GM19467 (cell line): ENCODE data around the gene FEN1.
A peak's percentile ranks its signal among the peaks of the same experiment; 100 is the strongest.

ENCODE experiments used
- ATAC-seq: cut with Tn5 transposase; IDR thresholded peaks from one replicate; pipeline ENCODE4 v1.9.1; 2021; ENCODE audit warnings: mild to moderate bottlenecking, moderate library complexity; ENCODE audit not compliant: unreplicated experiment

Gene FEN1

DNA sequence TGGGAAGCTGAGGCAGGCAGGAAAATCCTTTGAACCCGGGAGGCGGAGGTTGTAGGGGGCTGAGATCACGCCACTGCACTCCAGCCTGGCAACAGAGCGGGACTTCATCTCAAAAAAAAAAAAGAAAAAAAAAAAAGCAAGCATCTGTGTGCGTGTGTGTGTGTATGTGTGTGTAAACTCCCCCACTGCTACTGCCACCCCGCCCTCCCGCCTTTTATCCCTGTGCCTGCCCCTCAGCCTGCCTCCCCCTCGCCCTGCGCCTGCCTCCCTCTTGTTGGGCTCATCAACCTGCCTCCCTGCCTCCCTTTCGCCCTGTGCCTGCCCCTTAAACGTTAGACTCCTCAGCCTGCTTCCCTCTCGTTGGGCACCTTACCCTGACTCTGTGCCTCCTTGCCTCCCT is 18.3 kb upstream of the FEN1 start:
- ATAC-seq = no peak

DNA sequence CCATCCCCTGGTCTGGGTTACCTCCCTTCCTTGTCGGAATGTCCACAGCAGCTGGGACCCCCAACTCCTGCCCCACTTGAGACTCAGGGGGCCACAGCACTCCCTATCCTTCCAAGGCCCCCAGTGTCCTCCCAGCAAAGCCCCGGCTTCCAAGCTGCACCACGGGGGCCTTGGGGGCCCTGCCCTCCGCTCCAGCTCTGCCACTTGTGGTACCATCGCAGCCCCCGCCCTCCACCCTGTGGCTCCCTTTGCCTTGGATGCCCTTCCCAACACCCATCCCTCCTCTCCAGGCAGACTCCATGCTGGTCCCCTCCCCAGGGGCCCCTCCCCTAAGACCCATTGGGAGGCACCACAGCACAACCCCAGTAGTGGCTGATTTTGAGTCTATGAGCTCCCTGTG is 17.6 kb upstream of the FEN1 start:
- ATAC-seq = no peak

DNA sequence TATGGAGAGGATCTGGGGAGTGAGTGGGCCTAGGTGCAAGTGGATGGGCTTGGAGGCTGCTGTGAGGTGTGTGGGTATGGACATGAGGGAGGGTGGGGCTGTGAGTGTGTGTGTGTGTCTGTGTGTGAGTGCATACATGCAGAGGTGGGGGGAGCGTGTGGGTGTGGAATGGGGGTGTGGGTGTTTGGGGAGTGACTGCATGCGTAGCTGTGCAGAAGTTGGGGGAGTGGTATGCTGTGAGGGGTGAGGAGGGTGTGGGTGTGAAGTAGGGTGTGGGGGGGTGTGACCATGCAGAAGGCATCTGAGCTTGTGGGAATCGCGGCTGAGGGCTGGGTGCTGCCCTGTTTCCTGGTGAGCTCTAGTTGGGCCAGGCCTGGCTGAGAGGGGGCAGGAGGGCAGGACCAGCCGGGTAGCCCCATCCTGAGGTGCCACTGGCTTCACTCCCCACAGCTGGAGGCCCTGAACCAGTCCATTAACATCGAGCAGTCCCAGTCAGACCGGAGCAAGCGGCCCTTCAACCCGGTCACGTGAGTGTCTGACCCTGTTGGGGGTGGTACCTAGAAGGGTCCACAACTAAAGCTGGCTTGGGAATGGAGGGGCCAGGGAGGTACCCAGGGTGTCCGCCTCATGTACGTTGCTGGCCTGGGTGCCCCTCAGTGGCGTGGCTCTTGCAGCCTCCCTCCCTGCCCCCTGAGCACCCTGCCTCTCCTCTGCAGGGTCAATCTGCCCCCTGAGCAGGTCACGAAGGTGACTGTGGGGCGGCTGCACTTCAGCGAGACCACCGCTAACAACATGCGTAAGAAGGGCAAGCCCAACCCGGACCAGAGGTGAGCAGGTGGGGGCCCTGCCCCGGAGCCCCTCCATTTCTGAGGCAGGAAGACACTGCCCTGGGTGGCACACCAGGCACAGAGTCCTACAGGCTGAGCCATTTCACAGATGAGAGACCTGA is 16.8 kb upstream of the FEN1 start:
- no peak for ATAC-seq

DNA sequence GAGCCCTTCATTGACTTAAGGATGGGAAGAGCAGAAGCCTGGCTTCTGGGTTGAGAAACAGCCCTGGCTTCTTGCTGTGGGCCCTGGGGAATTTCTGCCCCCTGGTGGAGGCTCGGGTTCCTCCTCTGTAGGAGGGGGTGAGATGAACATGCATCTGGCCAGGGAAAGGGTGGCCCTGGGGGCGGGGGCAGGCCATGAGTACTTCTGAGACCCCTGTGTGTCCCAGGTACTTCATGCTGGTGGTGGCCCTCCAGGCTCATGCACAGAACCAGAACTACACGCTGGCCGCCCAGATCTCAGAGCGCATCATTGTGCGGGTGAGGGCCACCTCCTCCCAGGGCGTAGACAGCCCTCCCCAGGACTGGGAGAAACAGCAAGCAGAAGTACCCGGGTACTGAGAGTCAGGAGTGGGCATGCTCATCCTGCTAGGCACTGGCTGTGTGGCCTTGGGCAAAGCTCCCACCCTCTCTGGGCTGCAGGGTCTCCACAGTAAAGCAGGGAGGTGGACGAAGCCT is 16.1 kb upstream of the FEN1 start:
- peak; percentile 53 for ATAC-seq

DNA sequence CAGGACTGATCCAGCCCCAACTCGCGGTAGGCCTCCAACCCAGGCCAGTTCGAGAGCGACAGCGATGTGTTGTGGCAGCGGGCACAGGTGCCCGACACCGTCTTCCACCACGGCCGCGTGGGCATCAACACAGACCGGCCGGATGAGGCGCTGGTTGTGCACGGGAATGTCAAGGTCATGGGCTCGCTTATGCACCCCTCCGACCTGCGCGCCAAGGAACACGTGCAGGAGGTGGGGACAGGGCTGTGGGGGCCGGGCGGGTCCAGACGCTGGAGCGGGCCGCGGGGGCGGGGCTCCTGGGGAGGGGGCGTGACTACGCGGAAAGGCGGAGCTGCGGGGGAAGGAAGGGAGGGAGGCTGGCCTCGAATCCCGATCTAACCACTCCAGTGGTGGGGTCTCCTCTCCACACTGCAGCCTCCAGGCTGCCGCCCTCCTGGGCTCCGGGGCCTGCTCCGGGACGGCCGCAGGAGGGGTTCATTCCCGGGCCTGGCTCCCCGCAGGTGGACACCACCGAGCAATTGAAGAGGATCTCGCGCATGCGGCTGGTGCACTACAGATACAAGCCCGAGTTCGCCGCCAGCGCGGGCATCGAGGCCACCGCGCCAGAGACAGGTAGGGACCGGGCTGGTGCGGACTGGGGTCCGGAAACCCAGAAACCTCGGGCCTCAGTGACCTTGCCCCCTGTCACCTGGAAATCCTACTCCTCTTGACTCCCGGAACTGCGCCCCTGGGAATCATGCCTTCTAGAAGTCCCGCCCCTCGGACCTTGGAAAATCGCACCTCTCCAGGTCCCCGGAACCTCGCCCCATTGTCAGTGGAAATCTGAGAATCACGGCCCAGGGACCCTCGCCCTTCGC is 15.2 kb upstream of the FEN1 start:
- ATAC-seq = no peak

DNA sequence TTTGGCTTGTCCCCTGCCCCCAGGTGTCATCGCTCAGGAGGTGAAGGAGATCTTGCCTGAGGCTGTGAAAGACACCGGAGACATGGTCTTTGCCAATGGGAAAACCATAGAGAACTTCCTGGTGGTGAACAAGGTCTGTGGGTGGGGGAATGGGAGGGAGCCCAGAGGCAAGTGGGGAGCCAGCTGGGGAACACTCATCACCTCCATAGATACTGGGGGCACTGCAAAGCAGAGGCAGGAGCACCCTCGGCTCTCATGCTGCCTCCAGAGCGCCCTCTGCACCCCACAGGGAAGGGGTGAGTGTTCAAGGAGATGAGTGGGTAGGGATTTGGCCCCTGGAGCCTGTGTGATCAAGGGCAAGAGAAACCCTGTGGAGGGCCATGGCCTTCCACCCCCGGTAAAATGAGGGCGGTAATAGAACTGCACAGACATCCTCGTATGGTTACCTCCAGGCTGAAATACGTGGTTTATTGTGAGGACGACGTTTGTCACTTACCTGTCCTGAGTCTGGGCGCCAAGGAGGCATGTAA is 14.3 kb upstream of the FEN1 start:
- ATAC-seq = no peak

DNA sequence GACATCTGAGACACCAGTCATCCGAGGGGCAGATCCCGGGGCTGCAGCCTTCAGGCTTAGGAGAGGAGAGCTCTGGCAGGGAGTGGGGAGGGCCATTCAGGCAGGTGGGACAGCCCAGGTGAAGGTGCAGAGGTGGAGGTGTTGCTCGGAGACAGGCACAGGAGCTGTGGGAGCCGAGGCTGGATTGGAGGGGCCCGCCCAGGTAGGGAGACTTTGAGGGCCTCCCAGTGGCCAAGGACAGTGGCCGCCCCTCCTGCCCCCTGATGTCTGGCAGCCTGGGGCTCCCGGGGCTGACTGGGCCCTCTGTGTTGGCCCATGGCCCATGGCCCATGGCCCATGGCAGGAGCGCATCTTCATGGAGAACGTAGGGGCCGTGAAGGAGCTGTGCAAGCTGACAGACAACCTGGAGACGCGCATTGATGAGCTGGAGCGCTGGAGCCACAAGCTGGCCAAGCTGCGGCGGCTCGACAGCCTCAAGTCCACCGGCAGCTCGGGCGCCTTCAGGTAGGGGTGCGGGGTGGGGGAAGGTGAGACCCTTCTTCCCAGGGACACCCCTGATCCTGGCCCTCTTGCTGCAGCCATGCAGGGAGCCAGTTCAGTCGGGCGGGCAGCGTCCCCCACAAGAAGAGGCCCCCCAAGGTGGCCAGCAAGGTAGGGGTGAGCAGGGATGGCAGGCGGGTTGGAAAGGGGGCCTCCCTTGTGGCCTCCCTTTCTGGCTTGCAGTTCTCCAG is 13.6 kb upstream of the FEN1 start:
- no peak for ATAC-seq

DNA sequence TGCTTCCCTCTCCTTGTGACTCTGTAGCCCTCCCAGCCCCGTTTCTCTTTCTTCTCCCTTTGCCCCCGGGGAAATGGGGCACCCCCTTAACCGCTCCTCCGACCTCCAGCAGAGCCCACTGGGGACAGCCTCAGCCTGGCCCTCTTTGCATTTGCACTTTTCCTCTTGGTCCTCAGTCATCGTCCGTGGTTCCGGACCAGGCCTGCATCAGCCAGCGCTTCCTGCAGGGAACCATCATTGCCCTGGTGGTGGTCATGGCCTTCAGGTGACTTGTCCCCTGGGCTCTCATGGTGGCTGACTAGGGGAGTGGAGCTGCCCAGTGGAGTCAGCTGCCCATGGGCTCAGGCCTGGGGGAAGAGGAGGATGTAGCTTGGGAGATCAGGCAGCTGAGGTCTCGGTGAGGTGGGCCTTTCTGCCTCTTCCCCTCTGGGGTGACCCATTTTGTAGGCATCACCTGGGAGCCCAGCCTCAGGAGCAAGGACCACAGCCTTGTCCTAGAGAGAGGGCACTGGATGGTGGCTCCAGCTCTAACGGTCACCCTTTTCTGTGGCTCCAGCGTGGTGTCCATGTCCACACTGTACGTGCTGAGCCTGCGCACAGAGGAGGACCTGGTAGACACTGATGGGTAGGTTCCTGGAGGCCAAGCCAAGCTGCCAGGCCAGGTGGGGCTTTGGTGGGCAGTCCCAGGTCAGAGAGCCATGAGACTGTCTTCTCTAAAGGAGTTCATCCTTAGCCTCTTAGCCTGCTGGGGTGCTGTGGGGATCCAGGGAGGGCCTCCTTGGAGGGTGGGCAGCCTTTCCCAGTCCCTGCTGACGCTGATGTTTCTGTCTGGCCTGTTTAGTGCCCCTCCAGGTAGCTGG is 12.8 kb upstream of the FEN1 start:
- no peak for ATAC-seq

DNA sequence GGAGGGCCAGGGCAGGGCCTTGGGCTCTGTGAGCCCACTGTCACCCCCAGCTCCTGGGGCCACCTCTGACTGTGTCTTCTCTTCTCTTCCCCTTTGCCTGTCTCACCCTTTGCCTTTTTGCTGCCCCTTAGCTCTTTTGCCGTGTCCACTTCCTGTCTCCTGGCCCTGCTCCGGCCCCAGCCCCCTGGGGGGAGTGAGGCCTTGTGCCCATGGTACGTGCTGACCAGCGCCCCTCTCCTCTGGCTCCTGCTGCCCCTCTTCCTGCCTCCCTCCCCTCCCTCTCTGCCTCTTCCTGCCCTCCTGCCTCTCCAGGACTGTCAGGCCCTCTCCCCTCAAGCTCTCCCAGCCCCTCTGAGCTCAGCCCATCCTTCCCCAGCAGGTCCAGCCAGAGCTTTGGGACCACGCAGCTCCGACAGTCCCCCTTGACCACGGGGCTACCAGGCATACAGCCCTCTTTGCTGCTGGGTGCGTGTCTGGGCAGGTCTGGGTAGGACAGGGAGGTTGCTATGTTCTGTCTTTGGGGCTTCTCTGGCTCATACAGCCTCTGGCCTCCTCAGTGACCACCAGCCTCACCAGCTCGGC is 12.0 kb upstream of the FEN1 start:
- ATAC-seq = no peak

DNA sequence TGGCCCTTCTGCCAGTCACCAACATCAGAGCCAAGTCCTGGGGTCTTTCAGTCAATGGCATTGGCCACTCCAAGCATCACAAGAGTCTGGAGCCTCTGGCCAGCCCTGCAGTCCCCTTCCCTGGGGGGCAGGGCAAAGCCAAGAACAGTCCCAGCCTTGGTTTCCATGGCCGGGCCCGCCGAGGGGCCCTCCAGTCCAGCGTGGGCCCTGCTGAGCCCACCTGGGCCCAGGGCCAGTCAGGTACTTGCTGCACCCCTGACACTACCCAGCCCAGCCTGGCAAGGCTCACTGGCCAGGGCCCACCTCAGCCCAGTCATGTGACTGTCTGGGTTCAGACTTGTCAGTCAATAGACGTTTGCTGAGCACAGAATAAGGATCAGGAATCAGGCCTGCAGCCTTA is 11.1 kb upstream of the FEN1 start:
- no peak for ATAC-seq

DNA sequence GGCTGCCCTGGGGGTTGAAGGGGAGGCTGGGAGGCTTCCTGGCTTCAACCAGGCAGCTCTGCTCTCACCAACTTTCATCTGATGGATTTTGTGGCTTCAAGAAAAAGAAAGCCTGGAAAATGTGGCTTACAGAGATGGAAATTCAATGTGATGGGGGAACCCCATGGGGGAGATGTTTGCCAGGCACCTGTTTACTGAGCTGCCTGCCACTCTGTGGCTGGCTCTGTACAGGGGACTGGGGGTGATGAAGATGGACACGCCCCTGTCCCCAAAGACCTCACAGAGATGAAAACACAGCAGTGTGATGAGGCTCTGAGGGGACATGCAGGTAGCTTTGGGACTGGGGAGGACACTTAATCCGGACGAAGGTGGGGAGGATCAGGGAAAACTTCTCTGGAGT is 10.4 kb upstream of the FEN1 start:
- no peak for ATAC-seq

DNA sequence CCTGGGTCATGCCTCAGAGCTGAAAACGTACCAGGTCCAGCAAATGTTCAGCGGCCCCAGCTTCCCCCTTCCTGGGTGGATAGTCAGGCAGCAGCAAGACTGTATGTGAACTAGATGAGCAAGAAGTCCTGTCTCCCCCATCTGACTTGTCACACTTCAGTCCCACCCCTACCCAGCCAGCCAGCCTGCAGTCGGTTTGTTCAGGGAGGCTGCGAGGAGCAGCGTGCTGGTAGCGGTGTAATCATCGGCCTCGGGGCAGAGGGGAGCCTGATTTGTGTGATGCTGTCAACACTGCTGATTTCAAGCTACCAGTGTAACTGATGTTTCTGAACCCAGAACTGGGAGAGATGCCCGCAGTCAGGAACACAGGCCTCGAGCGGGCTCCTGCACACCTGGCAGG is 9.9 kb upstream of the FEN1 start:
- ATAC-seq = no peak

DNA sequence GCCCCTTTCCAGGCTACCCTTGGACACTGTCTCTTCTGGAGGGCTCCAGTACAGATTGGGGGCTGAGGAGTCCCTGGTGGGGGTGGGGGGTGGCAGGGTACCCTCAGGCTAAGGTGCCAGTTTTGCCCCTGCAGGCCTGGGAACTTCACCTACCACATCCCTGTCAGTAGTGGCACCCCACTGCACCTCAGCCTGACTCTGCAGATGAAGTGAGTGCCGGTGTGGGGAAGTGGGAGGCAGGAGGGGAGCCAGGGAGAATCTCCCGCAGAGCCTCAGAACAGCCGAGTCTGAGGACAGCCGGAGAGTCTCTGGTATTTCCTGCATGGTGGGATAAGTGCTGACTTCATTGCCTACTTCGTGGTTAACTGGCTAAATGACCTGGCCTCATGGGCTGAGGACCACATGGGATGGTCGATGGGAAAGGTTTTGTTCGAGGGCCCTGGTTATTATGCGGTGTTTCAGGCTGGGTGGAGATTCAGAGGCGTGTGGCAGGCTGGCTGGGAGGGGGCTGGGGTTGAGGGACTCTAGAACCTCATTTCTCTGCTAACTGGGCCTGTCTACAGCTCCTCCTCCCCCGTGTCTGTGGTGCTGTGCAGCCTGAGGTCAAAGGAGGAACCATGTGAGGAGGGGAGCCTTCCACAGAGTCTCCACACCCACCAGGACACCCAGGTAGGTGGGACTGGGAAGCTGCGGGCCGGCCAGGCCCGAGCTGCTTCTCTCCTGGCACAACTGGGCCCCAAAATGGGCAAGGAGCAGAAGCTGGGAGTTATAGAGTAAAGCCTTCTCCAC is 8.8 kb upstream of the FEN1 start:
- ATAC-seq = no peak

DNA sequence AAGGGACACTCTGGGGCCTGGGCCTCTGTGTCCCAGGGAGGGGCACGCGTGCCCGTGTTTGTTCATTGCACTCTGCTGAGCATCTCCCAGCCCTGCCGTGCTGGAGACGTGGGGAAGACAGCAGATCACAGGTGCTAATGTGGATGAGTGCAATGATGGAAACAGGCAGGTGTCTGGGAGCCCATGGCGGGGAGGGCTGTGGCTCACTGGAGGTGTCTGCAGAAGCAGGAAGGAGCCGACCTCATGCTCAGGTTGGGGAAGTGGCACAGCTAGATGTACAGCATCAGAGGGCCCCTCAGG is 8.3 kb upstream of the FEN1 start:
- ATAC-seq = no peak

DNA sequence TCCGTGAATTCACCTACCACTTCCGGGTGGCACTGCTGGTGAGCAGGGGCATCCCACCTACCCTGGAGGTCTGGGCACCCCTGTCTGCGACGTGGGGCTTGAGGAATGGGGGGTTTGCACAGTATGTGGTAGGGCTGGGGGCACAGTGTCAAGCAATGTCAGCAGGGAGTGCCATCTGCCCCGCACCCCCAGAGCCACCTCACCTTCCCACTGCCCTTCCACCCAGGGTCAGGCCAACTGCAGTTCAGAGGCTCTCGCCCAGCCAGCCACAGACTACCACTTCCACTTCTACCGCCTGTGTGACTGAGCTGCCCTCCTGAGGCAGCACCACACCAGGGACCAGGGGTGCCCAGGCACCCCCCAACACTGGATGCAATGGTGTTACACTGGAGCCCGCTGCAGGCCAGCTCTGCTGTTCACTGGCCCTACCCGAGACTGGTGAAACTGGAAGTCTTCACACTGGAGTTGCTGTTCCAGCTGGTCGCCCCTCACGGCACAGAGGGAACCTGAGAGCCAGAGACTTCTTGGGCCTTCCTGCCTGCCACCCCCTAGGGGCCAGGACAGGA is 6.8 kb upstream of the FEN1 start:
- ATAC-seq = no peak

DNA sequence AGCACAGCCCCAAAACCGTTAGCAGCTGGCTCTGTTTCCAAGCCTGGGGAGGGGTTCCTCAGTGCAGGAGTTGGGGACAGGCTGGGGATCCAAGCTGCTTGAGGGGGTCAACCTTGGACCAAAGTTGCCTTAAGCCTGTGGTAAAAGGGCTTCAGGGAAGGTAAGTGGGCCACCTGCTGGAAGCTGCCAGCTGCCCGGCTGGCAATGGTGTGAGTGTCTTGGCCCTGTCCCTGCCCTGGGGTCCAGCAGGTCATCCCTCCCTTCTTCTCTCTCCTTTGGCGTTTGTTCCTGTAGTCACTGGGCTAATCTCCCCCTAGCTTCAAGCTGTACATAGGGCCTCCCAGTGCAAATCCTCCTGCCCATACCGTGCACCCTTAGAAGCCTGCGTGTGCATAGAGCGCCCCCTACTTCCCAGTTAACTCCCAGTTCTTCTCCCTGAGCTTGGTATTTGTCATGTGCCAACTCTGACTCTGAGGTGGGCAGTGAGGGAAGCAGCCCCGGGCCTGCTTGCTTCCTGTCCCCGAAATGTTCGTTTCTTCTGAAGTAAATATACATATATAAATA is 4.7 kb upstream of the FEN1 start:
- ATAC-seq = no peak

DNA sequence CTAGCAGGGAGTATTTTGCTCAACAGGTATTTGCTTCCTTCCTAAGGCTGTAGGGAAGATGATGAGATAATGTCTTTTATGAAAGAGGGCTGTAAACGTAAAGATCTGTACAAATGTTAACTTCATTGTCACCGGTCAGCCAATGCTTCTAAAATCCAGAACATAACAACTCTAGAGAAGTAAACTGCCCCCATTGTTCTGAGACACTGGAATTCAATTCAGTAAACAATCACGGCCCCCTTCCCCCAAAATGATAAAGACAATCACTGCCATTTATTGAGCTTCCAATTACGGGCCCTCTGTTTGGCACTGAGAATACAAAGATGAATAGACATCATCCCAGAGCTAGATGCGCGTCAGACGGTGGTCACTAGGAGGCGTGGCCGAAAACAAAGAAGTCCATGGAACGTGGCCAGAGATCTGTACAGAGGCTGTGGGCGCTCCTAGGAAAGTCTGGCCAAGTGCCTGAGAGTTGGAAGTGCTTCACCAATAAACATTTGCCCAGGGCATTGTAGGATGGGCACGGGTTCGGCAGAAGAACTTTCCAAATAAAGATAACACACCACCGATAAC is 888 bp upstream of the FEN1 start:
- no peak for ATAC-seq
